Renal pelvis (tissue), 4 donors: ENCODE results near the gene SPATC1L. TPM values are rescaled to one million over a fixed set of nuclear protein-coding genes. Genes with fewer than 3 reads are reported as not detected.

Source experiments
- DNase-seq: peaks from one replicate; pipeline ENCODE4 v3.0.0-alpha.2; 2013
- polyA plus RNA-seq, 3 donors: library from polyadenylated mRNA; unstranded; fragments of 120-200 nt; gene quantifications; one replicate each; pipeline ENCODE4 v1.2.1, GENCODE V29; 2013; ENCODE audit not compliant: insufficient read length in 3 of 3

SPATC1L gene
- polyA plus RNA-seq, 3 donors = 12.3 to 18.0 (median 18.0) TPM

DNA sequence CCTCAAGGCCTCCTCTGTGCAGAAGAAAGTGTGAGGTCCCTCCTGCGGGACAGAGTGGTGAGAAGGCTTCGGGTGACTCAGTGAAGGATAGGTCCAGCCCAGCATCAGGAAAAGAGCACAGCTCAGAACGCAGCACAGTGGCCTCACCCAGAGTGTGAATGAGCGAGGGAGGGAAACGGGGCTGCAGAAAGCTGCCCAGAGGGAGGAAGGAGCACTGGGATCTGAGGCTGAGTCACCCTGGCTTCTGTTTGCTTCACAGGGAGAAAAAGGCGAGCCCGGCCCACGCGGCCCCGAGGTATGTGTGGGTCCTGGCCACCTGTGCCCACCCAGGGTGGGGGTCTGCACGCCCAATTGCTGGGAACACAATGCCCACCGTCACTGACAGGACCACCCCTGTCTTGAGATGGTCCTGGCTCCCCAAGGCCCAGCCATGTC lies 62.0 kb downstream of the SPATC1L start:
- no peak for DNase-seq

DNA sequence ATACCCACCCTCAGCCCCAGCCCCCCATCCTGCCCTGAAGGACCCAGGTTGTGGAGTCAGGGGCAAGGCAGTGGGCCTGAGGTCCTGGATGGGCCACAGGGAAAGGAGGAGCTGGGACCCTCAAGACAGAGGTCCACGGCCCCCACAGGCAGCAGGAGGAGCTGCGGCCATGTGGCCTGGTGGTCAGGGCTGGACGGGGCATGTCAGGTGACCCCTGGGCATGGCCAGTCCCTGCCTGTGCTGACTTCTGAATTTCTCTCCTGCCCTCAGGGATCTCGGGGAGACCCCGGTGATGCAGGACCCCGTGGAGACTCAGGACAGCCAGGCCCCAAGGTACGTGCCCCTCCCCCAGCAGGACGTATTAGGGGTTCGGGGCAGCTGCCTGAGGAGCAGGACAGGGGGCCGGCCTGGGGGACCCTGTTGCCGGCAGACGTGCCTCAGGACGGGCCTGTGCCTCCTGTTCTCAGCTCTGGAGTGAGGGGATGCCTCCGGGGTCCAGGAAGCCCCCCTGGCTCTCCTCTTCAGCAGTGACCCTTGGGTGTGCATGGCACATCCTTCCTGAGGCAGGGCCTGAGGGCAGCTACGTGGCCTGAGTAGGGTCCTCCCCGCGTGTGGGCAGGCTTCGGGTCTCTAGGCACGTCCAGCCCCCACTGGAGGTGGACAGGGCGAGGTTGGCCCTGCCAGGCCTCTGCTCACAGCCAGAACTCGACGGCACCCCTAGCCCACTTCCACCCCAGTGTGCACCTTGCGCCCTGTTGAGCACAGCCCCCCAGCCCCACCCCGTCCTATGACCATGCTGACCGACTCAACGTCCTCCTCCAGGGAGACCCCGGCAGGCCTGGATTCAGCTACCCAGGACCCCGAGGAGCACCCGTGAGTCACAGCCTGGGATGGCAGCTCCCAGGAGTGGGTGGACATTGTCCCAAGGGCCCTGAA lies 62.7 kb downstream of the SPATC1L start:
- DNase-seq = no peak

DNA sequence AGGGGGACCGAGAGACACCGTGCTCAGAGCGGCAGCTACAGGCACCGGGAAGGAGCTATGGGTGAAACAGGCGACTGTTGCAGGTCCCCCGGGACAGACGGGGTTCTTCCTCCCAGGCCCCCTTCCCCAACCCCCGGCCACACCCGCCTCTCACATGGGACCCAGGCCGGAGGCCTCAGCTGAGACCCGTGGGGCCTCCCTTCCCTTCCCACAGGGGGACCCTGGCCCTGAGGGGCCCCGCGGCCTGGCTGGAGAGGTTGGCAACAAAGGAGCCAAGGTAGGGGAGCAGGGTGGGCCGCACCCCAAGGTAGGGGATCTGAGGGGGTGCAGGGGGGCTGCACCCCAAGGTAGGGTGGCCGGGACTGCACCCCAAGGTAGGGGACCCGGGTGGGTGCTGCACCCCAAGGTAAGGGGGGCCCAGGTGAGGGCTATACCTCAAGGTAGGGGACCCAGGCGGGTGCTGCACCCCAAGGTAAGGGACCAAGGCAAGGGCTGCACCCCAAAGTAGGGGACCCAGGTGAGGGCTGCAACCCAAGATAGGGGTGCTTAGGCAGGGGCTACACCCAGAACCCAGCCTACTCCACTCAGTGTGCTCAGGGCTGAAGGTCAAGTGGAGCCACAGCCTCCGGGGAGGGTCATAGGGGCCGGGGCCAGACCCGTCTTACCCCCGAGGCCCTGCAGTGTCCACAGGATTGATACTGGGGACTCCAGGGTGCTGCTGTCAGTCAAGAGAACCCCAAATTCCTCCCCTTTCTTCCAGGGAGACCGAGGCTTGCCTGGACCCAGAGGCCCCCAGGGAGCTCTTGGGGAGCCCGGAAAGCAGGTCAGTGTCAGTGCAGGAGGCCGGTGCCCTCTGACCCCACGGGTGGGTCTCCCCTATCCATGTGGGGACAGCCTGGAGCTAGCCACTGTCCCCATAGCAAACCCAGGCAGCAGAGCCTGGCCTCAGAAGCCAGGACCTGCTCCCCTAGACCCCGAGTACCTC lies 63.7 kb downstream of the SPATC1L start:
- no peak for DNase-seq

DNA sequence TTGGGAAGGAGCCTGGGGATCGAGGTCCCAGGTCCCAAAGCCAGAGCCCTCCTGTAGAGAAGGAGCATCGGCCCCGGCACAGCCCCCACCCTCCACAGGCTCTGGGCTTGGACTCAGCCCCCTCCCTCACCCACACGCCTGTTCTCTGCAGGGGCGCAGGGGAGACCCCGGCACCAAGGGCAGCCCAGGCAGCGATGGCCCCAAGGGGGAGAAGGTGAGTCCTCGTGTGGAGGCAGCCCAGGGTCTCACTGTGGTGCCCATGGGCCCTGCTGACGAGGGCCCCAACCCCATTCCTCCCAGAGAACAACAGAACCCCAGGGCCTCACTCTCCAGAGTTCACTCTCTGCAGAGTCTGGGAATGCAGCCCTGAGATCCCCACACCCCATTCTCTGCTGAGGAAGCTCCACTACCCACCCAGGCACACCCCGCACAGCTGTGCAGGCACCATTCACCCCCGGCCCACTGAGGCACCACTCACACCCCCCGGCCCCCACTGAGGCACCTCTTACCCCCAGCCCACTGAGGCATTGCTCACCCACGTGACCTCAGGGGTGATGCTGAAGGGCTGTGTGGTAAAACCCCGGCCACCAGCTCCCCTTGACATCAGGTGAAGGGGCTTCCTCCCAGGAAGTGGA lies 64.5 kb downstream of the SPATC1L start:
- DNase-seq = no peak

DNA sequence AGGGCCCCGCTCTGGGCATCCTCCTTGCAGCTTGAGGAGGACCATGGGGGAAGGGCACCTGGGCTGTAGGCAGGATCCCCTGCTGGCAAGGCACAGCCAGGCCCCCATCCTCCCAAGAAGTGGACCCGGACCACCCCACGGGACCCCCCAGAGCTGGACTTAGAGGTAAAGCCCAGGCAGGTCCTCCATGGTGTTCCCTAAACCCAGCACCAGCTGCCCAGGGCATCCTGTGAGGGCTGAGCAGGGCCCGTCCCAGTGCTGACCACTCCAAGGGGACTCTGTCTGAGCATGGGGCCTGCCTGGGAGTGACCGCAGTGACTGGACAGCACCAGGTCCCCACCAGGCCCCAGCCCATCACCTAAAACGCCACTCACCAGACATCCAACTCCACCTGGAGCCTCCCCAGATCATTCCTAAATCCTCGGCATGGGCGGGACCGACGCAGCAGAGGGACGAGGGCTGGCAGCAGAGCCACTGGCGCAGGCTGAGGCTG lies 65.1 kb downstream of the SPATC1L start:
- DNase-seq = no peak

DNA sequence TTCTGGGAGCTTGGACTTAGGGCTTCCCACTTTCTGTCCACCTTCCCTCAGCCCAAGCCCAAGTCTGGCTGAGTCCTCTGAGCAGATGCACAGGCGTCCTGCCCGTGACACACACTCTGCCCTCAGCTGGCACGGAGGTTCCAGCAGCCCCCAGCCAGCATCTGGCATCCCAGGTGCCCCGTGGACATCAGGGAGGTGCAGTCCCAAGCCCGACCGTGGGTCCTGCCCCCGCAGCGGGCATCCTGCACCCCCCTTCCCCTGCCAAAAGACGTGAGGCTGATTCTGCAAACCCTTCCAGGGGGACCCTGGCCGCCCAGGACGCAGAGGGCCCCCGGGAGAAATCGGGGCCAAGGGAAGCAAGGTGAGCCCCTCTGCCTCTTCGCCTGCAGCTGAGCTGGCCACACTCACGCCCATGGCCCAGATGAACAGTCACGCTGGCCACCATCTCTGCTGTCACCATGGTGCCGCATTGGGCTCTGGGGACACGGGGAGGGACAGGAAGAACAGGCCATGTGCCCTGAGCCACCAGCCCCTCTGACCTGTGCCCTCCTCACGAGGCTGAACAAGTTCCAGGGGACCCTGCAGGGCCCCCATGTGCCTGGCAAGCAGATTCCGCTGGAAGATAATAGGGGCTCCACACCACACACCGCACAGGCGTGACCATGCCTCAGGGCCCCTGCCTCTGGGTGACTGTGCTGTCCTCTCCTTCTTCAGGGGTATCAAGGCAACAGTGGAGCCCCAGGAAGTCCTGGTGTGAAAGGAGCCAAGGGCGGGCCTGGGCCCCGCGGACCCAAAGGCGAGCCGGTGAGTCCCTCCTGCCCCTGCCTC lies 65.7 kb downstream of the SPATC1L start:
- DNase-seq = no peak

- DNase-seq = no peak
Measured at GRCh38 chr21:46117586-46118315, 66.5 kb downstream of the SPATC1L start.

DNA sequence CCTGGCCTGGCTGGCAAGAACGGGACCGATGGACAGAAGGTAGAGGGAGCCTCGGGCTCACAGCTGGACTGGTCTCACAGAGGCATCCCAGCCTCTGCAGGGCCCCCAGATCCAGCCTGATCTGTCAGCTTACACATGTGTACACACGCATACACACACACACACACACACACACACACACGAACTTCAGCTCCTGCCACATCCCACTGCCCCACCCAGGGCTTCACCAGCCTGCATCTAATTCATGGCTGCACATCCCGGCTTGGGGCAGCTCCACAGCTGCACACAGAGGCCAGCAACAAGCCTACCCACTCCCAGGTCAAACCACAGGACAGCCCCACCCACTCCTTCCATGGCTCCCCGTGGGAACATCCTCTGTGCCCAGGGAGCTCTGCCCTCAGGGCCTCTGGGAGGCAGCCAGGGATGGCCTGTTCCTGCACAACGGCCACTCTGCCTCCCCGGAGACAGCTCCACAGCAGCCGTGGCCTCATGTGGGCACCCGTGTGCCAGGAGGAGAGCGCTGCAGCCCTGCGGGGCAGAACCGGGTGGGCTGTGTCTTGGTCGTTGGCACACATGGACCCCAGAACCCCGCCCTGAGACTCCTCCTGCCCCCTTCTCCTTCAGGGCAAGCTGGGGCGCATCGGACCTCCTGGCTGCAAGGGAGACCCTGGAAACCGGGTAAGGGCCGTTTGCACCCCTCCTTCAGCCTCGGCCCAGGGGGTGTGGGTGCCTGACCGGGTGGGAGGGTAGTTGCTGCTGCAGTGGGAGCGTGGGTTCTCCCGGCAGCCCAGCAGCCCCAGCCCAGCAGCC lies 67.3 kb downstream of the SPATC1L start:
- DNase-seq = no peak

DNA sequence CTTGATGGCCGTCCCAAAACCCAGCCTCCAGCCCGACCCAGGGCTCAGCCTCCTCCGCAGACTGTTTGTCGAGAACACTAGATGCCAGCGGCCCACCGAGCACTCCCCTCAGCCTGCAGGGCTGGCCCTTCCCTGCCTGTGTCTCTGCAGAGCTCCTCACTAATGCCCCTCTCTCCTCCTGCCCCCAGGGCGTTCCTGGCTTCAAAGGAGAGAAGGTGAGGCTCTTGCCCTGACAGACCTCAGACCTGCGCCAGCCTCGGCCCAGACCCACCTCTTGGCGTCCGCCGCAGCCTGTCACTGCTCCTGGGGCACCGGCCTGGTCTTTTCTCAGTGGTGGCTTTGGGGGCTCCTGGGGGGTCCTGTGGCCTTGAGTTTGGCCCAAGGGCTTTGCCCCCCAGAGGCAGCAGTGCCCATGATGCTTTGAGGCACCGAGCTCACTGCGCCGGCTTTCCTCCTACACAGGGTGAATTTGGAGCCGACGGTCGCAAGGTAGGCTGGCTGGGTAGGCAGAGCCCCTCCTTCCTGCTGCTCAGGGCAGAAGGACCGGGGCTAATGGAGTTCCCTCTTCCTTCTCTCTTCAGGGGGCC lies 68.0 kb downstream of the SPATC1L start:
- DNase-seq = no peak

DNA sequence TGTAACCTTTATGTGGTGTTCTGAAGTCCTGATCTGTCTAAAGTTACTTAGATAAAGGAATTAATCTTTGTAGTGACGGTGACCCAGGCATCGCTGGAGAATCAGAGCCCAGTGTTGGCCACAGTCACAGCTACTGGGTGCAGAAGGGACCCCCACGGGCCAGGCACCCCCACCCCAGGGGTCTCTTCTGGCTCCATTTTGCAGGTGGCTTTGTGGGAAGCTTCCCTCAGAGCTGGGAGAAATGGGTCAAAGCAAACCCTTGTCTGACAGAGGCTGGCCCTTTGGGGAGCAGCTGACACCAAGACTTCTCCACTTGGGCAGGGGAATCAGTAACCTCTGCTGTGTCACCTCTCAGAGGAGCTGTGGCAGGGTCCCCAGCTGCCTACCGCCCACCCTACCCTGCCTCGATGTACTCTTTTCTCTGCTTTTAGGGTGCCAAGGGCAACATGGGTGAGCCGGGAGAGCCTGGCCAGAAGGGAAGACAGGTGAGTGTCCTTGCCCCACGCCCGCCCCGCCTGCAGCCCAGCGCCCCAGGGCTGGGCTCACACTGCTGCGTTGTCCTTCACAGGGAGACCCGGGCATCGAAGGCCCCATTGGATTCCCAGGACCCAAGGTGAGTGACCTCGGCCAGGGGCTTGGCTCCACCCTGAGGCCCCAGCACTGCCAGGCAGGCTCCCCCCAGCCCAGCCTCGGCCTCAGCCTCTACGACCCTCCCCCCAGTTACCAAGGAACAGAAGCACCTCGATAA lies 68.6 kb downstream of the SPATC1L start:
- DNase-seq = no peak

DNA sequence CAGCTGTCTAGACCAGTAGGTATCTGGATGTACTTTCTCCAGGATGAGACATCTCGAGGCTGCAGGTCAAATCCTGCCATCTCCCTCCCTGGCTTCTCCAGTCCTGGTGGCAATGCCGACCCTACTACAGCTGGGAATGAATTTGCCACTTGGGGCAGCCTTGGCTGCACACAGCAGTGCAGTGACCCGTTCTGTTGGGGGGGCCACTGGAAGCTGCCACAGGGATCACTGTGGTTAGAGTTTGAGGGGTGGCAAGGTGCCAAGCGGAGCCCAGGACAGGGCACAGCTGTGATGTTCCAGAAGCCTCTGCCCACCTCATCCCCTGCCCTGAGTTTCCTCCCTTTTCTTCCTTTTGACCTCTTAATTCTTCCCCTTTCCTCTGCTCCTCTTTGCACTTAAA lies 69.3 kb downstream of the SPATC1L start:
- no peak for DNase-seq

DNA sequence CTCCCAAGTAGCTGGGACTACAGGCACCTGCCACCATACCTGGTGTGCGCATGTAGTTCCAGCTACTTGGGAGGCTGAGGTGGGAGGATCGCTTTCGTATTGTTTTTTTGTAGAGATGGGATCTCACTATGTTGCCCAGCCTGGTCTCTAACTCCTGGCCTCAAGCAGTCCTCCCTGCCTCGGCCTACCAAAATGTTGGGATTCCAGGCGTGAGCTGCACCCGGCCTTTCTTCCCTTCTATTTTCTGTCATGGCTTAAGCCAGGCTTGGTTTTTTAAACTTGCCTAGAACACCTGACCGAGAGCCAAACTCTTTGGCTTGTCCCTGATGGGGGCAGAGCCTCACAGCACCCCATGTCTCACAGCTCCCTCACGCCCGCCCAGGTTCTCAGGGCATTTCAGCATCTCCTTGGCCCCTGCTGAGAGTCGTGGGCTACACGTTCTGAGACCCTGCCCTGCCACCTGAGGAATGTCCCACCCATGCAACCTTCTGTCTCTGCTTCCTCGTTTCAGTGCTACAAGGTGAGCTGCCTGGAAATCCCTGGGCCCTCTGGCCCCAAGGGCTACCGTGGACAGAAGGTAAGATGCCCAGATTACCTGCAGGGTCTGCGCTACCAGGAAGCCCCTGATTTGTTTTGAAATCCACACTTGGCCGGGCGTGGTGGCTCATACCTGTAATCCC lies 70.6 kb downstream of the SPATC1L start:
- DNase-seq = no peak

DNA sequence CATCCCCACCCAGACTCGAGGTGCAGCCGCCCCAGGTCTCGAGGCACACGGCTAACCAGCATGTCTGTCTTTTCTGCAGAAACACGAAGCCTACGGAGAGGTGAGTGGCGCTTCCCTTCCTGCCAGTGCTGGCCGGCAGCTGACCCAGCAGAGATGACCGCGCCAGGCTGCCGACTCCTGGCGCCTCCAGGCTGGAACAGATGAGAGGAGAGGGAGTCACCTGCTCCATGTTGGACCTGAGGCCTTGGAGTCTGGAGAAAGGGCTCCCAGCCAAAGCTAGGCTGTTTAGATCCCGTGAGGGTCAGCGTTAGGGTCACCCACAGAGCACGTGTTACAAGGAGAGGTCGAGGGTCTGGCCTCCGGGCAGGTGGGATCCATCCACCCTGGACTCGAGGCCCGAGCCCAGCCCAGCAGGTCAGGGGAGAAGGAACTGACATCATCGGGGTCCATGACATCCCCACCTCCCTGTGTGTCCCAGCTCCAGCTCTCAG lies 71.5 kb downstream of the SPATC1L start:
- DNase-seq = no peak

GRCh38 chr21:46111857-46112724 lies 72.2 kb downstream of the SPATC1L start:
- DNase-seq = no peak

DNA sequence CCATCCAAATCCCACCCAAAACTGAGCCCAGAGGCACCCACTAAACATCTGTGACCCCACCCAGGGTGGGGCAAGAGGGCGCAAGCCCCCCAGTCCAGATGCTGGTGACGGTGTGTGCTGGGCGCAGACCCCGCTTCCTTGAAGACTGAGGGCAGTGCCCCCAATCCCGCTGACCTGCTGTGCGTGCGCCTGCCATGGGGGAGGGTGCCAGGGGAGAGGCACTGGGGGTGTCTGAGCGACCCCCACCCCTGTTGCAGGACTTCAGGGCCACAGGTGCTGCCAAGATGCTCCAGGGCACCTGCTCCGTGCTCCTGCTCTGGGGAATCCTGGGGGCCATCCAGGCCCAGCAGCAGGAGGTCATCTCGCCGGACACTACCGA lies 73.1 kb downstream of the SPATC1L start:
- DNase-seq = no peak
